ENCODE data around the gene RFPL4AL1.

DNA sequence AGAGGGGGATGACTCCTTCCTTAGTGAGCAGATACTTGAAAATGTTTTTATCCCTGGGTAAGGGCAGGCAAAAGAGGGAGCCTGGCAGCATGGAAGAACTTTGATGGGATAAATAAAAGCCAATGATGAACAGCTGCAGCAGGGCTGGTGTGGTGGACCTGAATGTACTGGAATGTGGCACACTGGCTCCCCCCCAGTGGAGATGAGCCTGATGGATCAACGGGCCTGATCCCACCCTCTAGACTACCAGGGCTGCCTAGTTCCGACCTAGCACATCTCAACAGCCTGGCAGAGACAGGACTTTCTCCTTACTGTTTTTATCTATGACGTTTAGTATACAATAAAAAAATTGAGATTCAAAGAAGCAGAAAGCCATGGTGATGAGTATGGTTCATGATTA, 42.4 kb downstream of the RFPL4AL1 start:
- TF ChIP-seq, protein P1, sequence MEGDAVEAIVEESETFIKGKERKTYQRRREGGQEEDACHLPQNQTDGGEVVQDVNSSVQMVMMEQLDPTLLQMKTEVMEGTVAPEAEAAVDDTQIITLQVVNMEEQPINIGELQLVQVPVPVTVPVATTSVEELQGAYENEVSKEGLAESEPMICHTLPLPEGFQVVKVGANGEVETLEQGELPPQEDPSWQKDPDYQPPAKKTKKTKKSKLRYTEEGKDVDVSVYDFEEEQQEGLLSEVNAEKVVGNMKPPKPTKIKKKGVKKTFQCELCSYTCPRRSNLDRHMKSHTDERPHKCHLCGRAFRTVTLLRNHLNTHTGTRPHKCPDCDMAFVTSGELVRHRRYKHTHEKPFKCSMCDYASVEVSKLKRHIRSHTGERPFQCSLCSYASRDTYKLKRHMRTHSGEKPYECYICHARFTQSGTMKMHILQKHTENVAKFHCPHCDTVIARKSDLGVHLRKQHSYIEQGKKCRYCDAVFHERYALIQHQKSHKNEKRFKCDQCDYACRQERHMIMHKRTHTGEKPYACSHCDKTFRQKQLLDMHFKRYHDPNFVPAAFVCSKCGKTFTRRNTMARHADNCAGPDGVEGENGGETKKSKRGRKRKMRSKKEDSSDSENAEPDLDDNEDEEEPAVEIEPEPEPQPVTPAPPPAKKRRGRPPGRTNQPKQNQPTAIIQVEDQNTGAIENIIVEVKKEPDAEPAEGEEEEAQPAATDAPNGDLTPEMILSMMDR (IDR thresholded peaks at IDR 0.05) = no peak
- no peak for TF ChIP-seq POLR2A (IDR thresholded peaks at IDR 0.05)

All from adrenal gland (tissue), 5 donors.